ENCODE results near the gene WSB1. TPM values are rescaled to one million over a fixed set of nuclear protein-coding genes. Genes with fewer than 3 reads are reported as not detected.
A peak's percentile ranks its signal among the peaks of the same experiment; 100 is the strongest.

WSB1 gene
- total and polyA plus RNA-seq, 5 donors from 2014 or later = 176 to 280 (median 190) TPM

DNA sequence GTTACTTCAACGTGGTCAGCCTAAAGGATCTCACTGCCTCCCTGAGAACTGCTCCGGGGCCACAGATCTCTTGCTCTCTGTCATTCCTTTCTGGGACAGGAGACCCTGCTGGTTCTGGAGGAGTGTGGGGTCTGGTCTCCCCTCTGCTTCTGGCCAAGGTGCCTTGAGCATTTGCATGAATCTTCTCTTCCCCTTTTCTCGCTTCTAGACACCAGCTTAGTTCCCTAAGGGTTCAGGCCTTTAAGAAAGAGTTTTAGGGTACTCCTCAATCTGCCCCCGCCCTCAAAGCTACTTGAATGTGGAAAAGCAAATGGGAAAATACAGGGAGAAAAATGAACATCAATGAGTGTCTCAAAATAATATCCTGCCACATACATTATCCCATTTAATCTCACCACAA, 48.1 kb downstream of the WSB1 start:
- H3K4me1 Mint-ChIP-seq = peaks cover 6 to 10% (median 8%) of the 10 kb centered on the region in 4 donors
- peaks cover 10% of the 10 kb centered on the region for H3K4me1 ChIP-seq (ENCODE audit: control insufficient read depth, insufficient read depth, low read length, poor library complexity, severe bottlenecking)
- no peaks in the 10 kb centered on the region for H3K9me3 Mint-ChIP-seq
- no peaks in the 10 kb centered on the region for H3K36me3 Mint-ChIP-seq
- no peaks in the 10 kb centered on the region for H3K9me3 ChIP-seq (ENCODE audit: control insufficient read depth in 2 of 2, low read length in 2 of 2)
- no peak overlapping the region for H3K4me3 Mint-ChIP-seq
- H3K27ac ChIP-seq (ENCODE audit: insufficient read depth, low read length, poor library complexity, severe bottlenecking) = no peak overlapping the region
- no peaks in the 10 kb centered on the region for H3K36me3 ChIP-seq (ENCODE audit: control insufficient read depth, insufficient read depth, low read length)
- no peaks in the 10 kb centered on the region for H3K27me3 ChIP-seq (ENCODE audit: control insufficient read depth, insufficient read depth, low read length)
- no peak for ATAC-seq (ENCODE audit: low read depth in 2 of 2)
- H3K27me3 Mint-ChIP-seq = no peaks in the 10 kb centered on the region
- no peak for DNase-seq
- no peak overlapping the region for H3K4me3 ChIP-seq (ENCODE audit: low read depth, low read length)
- no peak overlapping the region for H3K27ac Mint-ChIP-seq

DNA sequence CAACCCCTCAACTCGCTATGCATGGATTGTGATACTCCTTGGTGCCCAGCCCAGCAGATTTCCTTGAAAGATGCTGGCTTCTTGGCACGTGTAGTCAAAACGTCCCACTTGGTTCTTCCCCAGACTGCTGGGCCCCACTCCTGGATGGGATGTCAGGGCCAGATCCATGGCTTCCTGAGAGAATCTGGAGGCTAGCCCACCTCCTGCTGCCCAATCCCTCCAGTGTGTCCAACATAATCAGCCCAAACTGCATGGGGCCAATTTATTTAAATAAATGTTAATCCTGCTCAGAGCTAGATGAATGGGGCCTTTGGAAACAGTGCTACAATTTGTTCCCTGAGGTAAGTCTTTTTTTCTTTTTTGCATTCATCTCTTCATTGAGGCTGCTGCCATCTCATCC, 49.4 kb downstream of the WSB1 start:
- ATAC-seq (ENCODE audit: low read depth in 2 of 2) (no peak), DNase-seq (no peak)
- Histone ChIP-seq H3K27me3 (ENCODE audit: control insufficient read depth, insufficient read depth, low read length) (no peaks in the 10 kb centered on the region), H3K36me3 (ENCODE audit: control insufficient read depth, insufficient read depth, low read length) (no peaks in the 10 kb centered on the region), H3K4me3 (ENCODE audit: low read depth, low read length) (no peak overlapping the region), H3K9me3 (ENCODE audit: control insufficient read depth in 2 of 2, low read length in 2 of 2) (no peaks in the 10 kb centered on the region), H3K27ac (ENCODE audit: insufficient read depth, low read length, poor library complexity, severe bottlenecking) (no peak overlapping the region), H3K4me1 (ENCODE audit: control insufficient read depth, insufficient read depth, low read length, poor library complexity, severe bottlenecking) (peaks cover 10% of the 10 kb centered on the region)
- peaks cover 6 to 11% (median 9%) of the 10 kb centered on the region in 4 donors for H3K4me1 Mint-ChIP-seq
- H3K9me3 Mint-ChIP-seq = no peaks in the 10 kb centered on the region
- H3K27ac Mint-ChIP-seq = peak overlapping the region in 1 of 3 donors; percentile 43
- no peak overlapping the region for H3K4me3 Mint-ChIP-seq
- no peaks in the 10 kb centered on the region for H3K27me3 Mint-ChIP-seq
- H3K36me3 Mint-ChIP-seq = no peaks in the 10 kb centered on the region

DNA sequence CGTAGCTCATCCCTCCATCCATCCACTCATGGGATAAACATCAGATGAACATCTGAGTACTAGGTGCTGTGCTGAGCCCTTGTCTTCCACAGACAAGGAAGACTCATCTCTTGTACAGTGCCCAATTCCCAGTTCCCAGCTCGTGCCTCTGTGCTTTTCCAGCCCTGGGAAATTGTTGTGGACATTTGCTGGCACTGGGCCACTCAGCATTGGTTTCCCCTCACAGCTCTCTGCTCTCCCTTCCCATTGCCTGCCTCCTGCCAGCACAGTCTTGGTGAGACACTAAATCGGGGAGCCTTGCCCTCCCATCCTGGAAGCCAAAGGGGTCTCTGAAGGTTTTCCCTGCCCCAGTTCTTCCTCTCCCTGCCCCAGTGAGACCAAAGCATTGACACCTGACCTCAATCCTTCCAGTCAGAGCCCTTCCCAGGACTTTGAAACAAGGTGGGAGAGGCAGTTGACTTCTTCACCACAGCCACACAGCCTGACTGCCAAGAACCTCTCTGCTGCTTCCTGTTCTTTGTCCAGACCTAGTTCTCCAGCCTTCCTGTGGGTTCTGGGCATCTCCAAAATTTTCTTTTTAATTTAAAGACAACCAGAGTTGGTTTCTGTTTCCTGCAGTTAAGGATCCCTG, 50.2 kb downstream of the WSB1 start:
- H3K27me3 Mint-ChIP-seq = no peaks in the 10 kb centered on the region
- no peaks in the 10 kb centered on the region for H3K36me3 Mint-ChIP-seq
- no peak overlapping the region for H3K4me3 ChIP-seq (ENCODE audit: low read depth, low read length)
- no peak overlapping the region for H3K27ac ChIP-seq (ENCODE audit: insufficient read depth, low read length, poor library complexity, severe bottlenecking)
- ATAC-seq (ENCODE audit: low read depth in 2 of 2) (no peak), DNase-seq (no peak)
- no peaks in the 10 kb centered on the region for H3K36me3 ChIP-seq (ENCODE audit: control insufficient read depth, insufficient read depth, low read length)
- no peaks in the 10 kb centered on the region for H3K9me3 Mint-ChIP-seq
- H3K27me3 ChIP-seq (ENCODE audit: control insufficient read depth, insufficient read depth, low read length) = no peaks in the 10 kb centered on the region
- H3K4me3 Mint-ChIP-seq = no peak overlapping the region
- H3K9me3 ChIP-seq (ENCODE audit: control insufficient read depth in 2 of 2, low read length in 2 of 2) = no peaks in the 10 kb centered on the region
- H3K27ac Mint-ChIP-seq = no peak overlapping the region
- H3K4me1 ChIP-seq (ENCODE audit: control insufficient read depth, insufficient read depth, low read length, poor library complexity, severe bottlenecking) = peaks cover 9% of the 10 kb centered on the region
- peaks cover 0 to 9% (median 4%) of the 10 kb centered on the region in 4 donors for H3K4me1 Mint-ChIP-seq

DNA sequence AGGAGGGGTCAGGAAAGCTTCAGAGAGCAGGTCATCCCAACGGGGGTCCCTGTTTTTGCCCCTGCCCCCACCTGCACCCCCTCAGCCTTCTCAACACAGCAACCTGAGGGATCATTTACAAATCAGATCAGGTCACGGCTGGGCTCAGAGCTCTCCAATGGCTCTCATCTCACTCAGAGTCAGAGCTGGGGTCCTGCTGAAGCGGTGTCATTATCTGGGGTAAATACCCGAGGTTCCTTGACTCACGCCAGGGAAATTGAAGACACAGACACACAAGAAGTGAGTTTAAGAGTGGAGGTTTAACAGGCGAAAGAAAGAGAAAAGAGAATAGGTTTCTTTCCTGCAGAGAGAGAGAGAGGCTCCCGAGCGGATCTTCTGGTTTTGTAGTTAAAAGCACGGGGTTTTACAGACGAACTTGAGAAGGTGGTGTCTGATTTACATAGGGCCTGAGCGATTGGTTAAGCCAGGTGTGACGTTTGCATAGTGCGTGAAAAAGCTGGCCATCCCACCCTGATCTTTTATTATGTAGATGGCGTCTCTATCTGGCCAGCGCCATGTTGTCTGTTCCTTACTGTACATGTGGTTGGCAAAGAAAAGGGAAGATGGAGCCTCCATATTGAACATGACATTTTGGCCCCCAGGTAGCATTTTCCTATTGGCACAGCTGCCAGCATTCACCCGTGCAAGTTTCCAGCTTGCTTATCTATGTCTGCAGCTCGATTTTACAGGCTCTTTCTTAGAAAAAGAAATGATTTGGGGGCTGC, 51.4 kb downstream of the WSB1 start:
- ATAC-seq (ENCODE audit: low read depth in 2 of 2) = no peak
- Mint-ChIP-seq H3K36me3 (no peaks in the 10 kb centered on the region), H3K27me3 (no peaks in the 10 kb centered on the region), H3K9me3 (no peaks in the 10 kb centered on the region), H3K4me1 (peaks cover 0 to 8% (median 2%) of the 10 kb centered on the region in 4 donors), H3K27ac (peak overlapping the region in 1 of 3 donors; percentile 2), H3K4me3 (no peak overlapping the region)
- peak in 1 of 3 donors; percentile 24 for DNase-seq
- Histone ChIP-seq H3K27me3 (ENCODE audit: control insufficient read depth, insufficient read depth, low read length) (no peaks in the 10 kb centered on the region), H3K27ac (ENCODE audit: insufficient read depth, low read length, poor library complexity, severe bottlenecking) (no peak overlapping the region), H3K4me1 (ENCODE audit: control insufficient read depth, insufficient read depth, low read length, poor library complexity, severe bottlenecking) (peaks cover 7% of the 10 kb centered on the region), H3K9me3 (ENCODE audit: control insufficient read depth in 2 of 2, low read length in 2 of 2) (no peaks in the 10 kb centered on the region), H3K4me3 (ENCODE audit: low read depth, low read length) (no peak overlapping the region), H3K36me3 (ENCODE audit: control insufficient read depth, insufficient read depth, low read length) (no peaks in the 10 kb centered on the region)

DNA sequence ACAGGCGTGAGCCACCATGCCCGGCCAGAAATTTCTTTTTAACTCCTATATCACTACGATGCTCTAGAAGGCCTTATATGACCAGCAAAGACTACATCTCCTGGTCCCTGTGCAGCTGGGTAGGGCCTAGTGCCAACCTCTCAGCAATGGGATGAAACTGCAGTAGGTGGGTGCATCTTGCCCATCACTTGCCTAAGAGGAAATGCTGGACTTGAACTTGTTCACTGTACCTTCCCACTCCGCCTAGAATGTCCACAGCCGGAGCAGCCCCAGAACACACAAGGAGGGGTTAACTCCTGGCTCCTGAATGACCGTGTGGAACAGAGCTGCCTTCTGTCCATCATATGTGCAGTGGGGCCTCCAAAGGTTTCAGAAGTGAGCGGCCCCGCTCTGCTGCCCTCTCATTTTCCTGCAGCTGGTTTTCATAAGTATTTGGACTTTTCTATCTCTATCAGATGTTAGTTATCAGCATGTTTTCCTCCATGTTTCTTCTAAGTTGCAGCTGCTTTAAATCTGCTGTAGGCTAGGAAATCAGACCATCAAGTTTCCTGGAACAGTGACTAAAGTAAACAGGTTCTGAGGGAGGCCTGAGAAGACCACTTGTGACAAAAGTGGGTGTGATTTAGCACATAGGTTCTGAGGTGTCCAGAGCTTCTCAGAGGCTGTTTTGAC, 52.5 kb downstream of the WSB1 start:
- Mint-ChIP-seq H3K4me3 (no peak overlapping the region), H3K27me3 (no peaks in the 10 kb centered on the region), H3K36me3 (no peaks in the 10 kb centered on the region), H3K4me1 (peaks cover 0 to 8% (median 2%) of the 10 kb centered on the region in 4 donors), H3K9me3 (no peaks in the 10 kb centered on the region), H3K27ac (no peak overlapping the region)
- Histone ChIP-seq H3K36me3 (ENCODE audit: control insufficient read depth, insufficient read depth, low read length) (no peaks in the 10 kb centered on the region), H3K9me3 (ENCODE audit: control insufficient read depth in 2 of 2, low read length in 2 of 2) (no peaks in the 10 kb centered on the region), H3K27me3 (ENCODE audit: control insufficient read depth, insufficient read depth, low read length) (no peaks in the 10 kb centered on the region), H3K4me1 (ENCODE audit: control insufficient read depth, insufficient read depth, low read length, poor library complexity, severe bottlenecking) (peaks cover 7% of the 10 kb centered on the region), H3K4me3 (ENCODE audit: low read depth, low read length) (no peak overlapping the region), H3K27ac (ENCODE audit: insufficient read depth, low read length, poor library complexity, severe bottlenecking) (no peak overlapping the region)
- DNase-seq (no peak), ATAC-seq (ENCODE audit: low read depth in 2 of 2) (no peak)

DNA sequence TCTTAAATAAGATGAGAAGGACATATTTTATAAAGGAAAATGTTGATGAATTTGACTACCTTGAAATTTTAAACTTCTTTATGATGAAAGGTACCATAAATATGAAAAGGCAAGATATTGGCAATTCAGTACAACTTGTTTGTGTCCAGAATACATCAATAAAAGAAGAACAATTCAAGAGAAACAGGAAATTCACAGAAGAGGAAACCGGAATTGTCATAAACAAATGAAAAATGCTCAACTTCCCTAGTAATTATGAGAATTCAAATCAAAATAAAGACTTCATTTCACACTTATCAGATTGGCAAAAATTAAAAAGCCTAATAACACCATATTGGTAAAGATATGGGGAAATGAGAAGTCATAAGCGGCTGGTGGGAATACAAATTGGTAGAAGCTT, 54.3 kb downstream of the WSB1 start:
- Mint-ChIP-seq H3K36me3 (no peaks in the 10 kb centered on the region), H3K4me3 (peak overlapping the region in 3 of 4 donors; percentile 54 to 66 (median 62)), H3K27ac (peak overlapping the region in 1 of 3 donors; percentile 13), H3K4me1 (peaks cover 0 to 15% (median 6%) of the 10 kb centered on the region in 4 donors), H3K9me3 (no peaks in the 10 kb centered on the region), H3K27me3 (no peaks in the 10 kb centered on the region)
- Histone ChIP-seq H3K4me3 (ENCODE audit: low read depth, low read length) (peak overlapping the region; percentile 18), H3K27ac (ENCODE audit: insufficient read depth, low read length, poor library complexity, severe bottlenecking) (no peak overlapping the region), H3K27me3 (ENCODE audit: control insufficient read depth, insufficient read depth, low read length) (no peaks in the 10 kb centered on the region), H3K9me3 (ENCODE audit: control insufficient read depth in 2 of 2, low read length in 2 of 2) (no peaks in the 10 kb centered on the region), H3K4me1 (ENCODE audit: control insufficient read depth, insufficient read depth, low read length, poor library complexity, severe bottlenecking) (peaks cover 9% of the 10 kb centered on the region), H3K36me3 (ENCODE audit: control insufficient read depth, insufficient read depth, low read length) (no peaks in the 10 kb centered on the region)
- no peak for DNase-seq
- no peak for ATAC-seq (ENCODE audit: low read depth in 2 of 2)

DNA sequence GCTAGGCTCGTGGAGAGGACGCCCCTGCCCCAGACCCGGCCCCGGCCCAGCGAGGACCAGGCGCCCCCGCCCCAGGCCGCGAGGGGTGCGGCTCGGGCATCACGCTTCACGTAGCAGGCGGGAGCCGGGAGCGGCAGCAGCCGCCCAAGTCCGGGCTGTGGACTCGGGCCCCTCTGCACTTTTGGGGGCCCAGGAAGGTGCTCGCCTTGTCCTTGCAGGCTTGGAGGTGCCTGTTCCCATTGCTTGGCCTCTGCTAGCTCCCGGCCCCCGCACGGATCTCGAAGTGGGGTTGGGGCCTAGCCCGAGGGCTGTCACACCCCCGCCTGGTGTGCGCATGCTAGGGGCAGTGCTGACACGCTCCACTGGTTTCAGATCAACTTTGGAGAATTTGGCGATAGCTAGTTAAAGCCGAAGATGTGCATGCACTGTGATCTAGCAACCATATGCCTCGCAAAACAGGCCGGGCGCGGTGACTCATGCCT, 55.7 kb downstream of the WSB1 start:
- Histone ChIP-seq H3K9me3 (ENCODE audit: control insufficient read depth in 2 of 2, low read length in 2 of 2) (no peaks in the 10 kb centered on the region), H3K4me1 (ENCODE audit: control insufficient read depth, insufficient read depth, low read length, poor library complexity, severe bottlenecking) (peaks cover 21% of the 10 kb centered on the region), H3K27me3 (ENCODE audit: control insufficient read depth, insufficient read depth, low read length) (no peaks in the 10 kb centered on the region), H3K27ac (ENCODE audit: insufficient read depth, low read length, poor library complexity, severe bottlenecking) (no peak overlapping the region), H3K36me3 (ENCODE audit: control insufficient read depth, insufficient read depth, low read length) (no peaks in the 10 kb centered on the region), H3K4me3 (ENCODE audit: low read depth, low read length) (no peak overlapping the region)
- H3K4me3 Mint-ChIP-seq = peak overlapping the region in 1 of 4 donors; percentile 41
- no peaks in the 10 kb centered on the region for H3K9me3 Mint-ChIP-seq
- no peak overlapping the region for H3K27ac Mint-ChIP-seq
- DNase-seq = no peak
- ATAC-seq (ENCODE audit: low read depth in 2 of 2) = no peak
- H3K36me3 Mint-ChIP-seq = no peaks in the 10 kb centered on the region
- H3K27me3 Mint-ChIP-seq = peaks cover 5% of the 10 kb centered on the region
- H3K4me1 Mint-ChIP-seq = peaks cover 0 to 22% (median 7%) of the 10 kb centered on the region in 4 donors

Data from CD4-positive, CD25-positive, alpha-beta regulatory T cell (primary cell).